HL-60 (cell line): ENCODE data around the gene IFIT5.

Experiments
- GABPA ChIP-seq: IDR thresholded peaks from 2 replicates; pipeline ENCODE4 v1.6.1; 2012; ENCODE audit warnings: low read depth
- POLR2AphosphoS5 ChIP-seq: IDR thresholded peaks from 2 replicates; pipeline ENCODE4 v1.6.1; 2012; ENCODE audit warnings: low read depth
- SPI1 ChIP-seq: IDR thresholded peaks from 2 replicates; pipeline ENCODE4 v1.6.1; 2012; ENCODE audit warnings: low read depth, mild to moderate bottlenecking, borderline replicate concordance
- TF ChIP-seq, protein P1 (sequence below): IDR thresholded peaks from one replicate; pipeline ENCODE4 v1.5.1; 2011; ENCODE audit warnings: low read length, control low read depth, inconsistent platforms; ENCODE audit not compliant: insufficient read depth
- TF ChIP-seq, protein P2 (sequence below): IDR thresholded peaks from 2 replicates; pipeline ENCODE4 v1.6.1; 2012; ENCODE audit warnings: low read depth; ENCODE audit not compliant: insufficient replicate concordance

DNA sequence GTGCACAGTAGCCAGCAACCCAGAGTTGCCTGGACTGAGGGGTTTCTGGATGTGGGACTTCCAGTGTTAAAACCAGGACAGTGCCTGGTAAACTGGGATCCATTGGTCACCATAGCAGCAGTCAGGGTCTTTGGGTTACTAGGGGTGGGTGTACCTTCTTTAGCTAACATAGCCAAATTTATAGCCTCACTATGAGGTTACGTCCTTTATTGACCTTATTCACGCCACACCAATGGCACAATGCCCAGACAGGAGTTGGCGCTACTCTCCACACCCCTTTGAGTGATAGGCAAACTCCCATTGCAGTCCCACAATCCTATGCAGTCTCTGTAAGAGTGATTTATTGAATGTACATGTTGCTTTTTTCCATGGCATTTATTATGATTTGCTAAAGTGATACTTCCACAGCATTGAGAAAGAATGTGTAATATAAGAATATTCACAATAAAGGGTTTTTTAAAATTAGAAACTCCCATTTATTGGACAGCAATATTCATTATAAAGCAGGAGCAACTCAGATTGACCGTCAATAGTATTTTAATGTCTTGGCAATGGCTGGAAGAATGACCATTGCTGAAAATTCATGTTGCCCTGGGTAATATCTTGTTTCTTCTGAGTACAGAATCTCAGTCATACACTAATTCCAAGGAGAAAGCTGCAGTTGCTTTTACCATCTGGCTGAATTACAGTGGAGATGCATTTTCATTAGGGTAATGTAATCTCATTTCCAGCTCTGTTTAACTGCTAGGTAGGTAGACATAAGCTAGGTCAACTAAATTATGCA lies 26.1 kb downstream of the IFIT5 start:
- TF ChIP-seq, protein P1, sequence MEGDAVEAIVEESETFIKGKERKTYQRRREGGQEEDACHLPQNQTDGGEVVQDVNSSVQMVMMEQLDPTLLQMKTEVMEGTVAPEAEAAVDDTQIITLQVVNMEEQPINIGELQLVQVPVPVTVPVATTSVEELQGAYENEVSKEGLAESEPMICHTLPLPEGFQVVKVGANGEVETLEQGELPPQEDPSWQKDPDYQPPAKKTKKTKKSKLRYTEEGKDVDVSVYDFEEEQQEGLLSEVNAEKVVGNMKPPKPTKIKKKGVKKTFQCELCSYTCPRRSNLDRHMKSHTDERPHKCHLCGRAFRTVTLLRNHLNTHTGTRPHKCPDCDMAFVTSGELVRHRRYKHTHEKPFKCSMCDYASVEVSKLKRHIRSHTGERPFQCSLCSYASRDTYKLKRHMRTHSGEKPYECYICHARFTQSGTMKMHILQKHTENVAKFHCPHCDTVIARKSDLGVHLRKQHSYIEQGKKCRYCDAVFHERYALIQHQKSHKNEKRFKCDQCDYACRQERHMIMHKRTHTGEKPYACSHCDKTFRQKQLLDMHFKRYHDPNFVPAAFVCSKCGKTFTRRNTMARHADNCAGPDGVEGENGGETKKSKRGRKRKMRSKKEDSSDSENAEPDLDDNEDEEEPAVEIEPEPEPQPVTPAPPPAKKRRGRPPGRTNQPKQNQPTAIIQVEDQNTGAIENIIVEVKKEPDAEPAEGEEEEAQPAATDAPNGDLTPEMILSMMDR, result no peak
- no peak for TF ChIP-seq POLR2AphosphoS5
- TF ChIP-seq, protein P2, sequence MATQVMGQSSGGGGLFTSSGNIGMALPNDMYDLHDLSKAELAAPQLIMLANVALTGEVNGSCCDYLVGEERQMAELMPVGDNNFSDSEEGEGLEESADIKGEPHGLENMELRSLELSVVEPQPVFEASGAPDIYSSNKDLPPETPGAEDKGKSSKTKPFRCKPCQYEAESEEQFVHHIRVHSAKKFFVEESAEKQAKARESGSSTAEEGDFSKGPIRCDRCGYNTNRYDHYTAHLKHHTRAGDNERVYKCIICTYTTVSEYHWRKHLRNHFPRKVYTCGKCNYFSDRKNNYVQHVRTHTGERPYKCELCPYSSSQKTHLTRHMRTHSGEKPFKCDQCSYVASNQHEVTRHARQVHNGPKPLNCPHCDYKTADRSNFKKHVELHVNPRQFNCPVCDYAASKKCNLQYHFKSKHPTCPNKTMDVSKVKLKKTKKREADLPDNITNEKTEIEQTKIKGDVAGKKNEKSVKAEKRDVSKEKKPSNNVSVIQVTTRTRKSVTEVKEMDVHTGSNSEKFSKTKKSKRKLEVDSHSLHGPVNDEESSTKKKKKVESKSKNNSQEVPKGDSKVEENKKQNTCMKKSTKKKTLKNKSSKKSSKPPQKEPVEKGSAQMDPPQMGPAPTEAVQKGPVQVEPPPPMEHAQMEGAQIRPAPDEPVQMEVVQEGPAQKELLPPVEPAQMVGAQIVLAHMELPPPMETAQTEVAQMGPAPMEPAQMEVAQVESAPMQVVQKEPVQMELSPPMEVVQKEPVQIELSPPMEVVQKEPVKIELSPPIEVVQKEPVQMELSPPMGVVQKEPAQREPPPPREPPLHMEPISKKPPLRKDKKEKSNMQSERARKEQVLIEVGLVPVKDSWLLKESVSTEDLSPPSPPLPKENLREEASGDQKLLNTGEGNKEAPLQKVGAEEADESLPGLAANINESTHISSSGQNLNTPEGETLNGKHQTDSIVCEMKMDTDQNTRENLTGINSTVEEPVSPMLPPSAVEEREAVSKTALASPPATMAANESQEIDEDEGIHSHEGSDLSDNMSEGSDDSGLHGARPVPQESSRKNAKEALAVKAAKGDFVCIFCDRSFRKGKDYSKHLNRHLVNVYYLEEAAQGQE, result no peak
- TF ChIP-seq SPI1, result no peak
- TF ChIP-seq GABPA, result no peak
